Measurements from ENCODE around the gene PAN3. TPM values are rescaled to one million over a fixed set of nuclear protein-coding genes. Genes with fewer than 3 reads are reported as not detected.

PAN3 gene
- total and polyA plus RNA-seq, 2 experiments from 2014 or later, result 27.4 to 58.2 TPM

DNA sequence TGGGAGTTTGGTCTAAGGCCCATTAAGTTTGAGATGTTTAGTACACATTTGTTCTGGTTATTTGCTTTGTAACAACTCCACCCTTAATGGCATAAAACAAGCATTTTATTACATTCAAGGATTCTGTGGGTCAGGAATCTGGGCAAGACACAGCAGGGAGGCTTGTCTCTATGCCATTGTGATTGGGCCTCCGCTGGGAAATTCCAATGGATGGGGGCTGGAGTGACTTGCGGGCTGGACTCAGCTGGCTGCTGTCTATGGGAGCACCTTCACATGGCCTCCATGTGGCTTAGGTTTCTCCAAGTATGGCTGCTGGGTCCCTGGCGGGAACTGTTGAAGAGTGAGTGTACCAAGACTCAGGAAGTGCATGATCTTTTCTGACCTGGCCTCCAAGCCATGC lies 159.0 kb downstream of the PAN3 start:
- H3K27ac Mint-ChIP-seq, result peak overlapping the region; percentile 9; the same call in 1 of the 2 replicates

More for the DNA sequence above, 159.0 kb downstream of the PAN3 start:
- H4K20me1 ChIP-seq (replicated peaks; ENCODE audit: insufficient read depth), result no peaks in the 10 kb centered on the region
- H3K36me3 ChIP-seq (ENCODE audit: insufficient read depth), result no peaks in the 10 kb centered on the region
- Mint-ChIP-seq H3K4me3 (peak overlapping the region; percentile 16; the same call in 1 of the 3 replicates), H3K36me3 (ENCODE audit: low read depth) (peaks cover 15% of the 10 kb centered on the region), H3K9me3 (no peaks in the 10 kb centered on the region), H3K4me1 (peaks cover 78% of the 10 kb centered on the region), H3K27me3 (ENCODE audit: insufficient read depth, low read depth, poor library complexity) (peaks cover 23% of the 10 kb centered on the region)
- no peak overlapping the region for H2AFZ ChIP-seq
- no peak overlapping the region for H3K4me3 ChIP-seq
- no peak overlapping the region for H3K4me2 ChIP-seq
- H3F3A ChIP-seq (replicated peaks; ENCODE audit: low read depth), result no peaks in the 10 kb centered on the region
- peaks cover 57% of the 10 kb centered on the region for H3K4me1 ChIP-seq (ENCODE audit: insufficient read depth)
- H3K27ac ChIP-seq (ENCODE audit: low read depth), result no peak overlapping the region
- no peaks in the 10 kb centered on the region for H3K79me2 ChIP-seq (replicated peaks; ENCODE audit: insufficient read depth)
- TF ChIP-seq ZNF114 (CRISPR knock-in tag; IDR thresholded peaks at IDR 0.05), result no peak
- TF ChIP-seq, protein P1, sequence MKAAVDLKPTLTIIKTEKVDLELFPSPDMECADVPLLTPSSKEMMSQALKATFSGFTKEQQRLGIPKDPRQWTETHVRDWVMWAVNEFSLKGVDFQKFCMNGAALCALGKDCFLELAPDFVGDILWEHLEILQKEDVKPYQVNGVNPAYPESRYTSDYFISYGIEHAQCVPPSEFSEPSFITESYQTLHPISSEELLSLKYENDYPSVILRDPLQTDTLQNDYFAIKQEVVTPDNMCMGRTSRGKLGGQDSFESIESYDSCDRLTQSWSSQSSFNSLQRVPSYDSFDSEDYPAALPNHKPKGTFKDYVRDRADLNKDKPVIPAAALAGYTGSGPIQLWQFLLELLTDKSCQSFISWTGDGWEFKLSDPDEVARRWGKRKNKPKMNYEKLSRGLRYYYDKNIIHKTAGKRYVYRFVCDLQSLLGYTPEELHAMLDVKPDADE (IDR thresholded peaks at IDR 0.05), result no peak
- TF ChIP-seq, protein P2, sequence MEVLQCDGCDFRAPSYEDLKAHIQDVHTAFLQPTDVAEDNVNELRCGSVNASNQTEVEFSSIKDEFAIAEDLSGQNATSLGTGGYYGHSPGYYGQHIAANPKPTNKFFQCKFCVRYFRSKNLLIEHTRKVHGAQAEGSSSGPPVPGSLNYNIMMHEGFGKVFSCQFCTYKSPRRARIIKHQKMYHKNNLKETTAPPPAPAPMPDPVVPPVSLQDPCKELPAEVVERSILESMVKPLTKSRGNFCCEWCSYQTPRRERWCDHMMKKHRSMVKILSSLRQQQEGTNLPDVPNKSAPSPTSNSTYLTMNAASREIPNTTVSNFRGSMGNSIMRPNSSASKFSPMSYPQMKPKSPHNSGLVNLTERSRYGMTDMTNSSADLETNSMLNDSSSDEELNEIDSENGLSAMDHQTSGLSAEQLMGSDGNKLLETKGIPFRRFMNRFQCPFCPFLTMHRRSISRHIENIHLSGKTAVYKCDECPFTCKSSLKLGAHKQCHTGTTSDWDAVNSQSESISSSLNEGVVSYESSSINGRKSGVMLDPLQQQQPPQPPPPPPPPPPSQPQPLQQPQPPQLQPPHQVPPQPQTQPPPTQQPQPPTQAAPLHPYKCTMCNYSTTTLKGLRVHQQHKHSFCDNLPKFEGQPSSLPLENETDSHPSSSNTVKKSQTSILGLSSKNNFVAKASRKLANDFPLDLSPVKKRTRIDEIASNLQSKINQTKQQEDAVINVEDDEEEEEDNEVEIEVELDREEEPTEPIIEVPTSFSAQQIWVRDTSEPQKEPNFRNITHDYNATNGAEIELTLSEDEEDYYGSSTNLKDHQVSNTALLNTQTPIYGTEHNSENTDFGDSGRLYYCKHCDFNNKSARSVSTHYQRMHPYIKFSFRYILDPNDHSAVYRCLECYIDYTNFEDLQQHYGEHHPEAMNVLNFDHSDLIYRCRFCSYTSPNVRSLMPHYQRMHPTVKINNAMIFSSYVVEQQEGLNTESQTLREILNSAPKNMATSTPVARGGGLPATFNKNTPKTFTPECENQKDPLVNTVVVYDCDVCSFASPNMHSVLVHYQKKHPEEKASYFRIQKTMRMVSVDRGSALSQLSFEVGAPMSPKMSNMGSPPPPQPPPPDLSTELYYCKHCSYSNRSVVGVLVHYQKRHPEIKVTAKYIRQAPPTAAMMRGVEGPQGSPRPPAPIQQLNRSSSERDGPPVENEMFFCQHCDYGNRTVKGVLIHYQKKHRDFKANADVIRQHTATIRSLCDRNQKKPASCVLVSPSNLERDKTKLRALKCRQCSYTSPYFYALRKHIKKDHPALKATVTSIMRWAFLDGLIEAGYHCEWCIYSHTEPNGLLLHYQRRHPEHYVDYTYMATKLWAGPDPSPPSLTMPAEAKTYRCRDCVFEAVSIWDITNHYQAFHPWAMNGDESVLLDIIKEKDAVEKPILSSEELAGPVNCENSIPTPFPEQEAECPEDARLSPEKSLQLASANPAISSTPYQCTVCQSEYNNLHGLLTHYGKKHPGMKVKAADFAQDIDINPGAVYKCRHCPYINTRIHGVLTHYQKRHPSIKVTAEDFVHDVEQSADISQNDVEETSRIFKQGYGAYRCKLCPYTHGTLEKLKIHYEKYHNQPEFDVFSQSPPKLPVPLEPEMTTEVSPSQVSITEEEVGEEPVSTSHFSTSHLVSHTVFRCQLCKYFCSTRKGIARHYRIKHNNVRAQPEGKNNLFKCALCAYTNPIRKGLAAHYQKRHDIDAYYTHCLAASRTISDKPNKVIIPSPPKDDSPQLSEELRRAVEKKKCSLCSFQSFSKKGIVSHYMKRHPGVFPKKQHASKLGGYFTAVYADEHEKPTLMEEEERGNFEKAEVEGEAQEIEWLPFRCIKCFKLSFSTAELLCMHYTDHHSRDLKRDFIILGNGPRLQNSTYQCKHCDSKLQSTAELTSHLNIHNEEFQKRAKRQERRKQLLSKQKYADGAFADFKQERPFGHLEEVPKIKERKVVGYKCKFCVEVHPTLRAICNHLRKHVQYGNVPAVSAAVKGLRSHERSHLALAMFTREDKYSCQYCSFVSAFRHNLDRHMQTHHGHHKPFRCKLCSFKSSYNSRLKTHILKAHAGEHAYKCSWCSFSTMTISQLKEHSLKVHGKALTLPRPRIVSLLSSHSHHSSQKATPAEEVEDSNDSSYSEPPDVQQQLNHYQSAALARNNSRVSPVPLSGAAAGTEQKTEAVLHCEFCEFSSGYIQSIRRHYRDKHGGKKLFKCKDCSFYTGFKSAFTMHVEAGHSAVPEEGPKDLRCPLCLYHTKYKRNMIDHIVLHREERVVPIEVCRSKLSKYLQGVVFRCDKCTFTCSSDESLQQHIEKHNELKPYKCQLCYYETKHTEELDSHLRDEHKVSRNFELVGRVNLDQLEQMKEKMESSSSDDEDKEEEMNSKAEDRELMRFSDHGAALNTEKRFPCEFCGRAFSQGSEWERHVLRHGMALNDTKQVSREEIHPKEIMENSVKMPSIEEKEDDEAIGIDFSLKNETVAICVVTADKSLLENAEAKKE (CRISPR knock-in tag; IDR thresholded peaks at IDR 0.05), result peak; percentile 62; the same call in 1 of the 2 replicates
- peak; percentile 78 for ATAC-seq
- H3K27me3 ChIP-seq (ENCODE audit: insufficient read depth), result no peaks in the 10 kb centered on the region
- DNase-seq (ENCODE audit: low spot score), result peak; percentile 80
- 0 out of 2 replicates have a peak, but pooled peaks cover 5% of the 10 kb centered on the region for H3K9me2 ChIP-seq (ENCODE audit: insufficient read depth)

All from GM23338 (cell line).